Measurements from ENCODE around the gene RGS9. TPM values are rescaled to one million over a fixed set of nuclear protein-coding genes. Genes with fewer than 3 reads are reported as not detected.

Gene RGS9
- total and polyA plus RNA-seq, 10 of the 15 experiments (the other 5 are each of a cell fraction or from before 2014, with no cell fraction given) = 1.1 to 10.6 (median 5.6) TPM

- TF ChIP-seq NFIC (IDR thresholded peaks at IDR 0.05; ENCODE audit: low read depth, low read length) (0 out of 2 replicates have a peak, but pooled peaks have one; percentile 63), TCF3 (IDR thresholded peaks at IDR 0.05; ENCODE audit: borderline replicate concordance, insufficient read depth, low read depth, low read length) (peak; percentile 33; the same call in 1 of the 2 replicates), FOXM1 (IDR thresholded peaks at IDR 0.05; ENCODE audit: low read depth, low read length) (peak; percentile 36; the same call in 1 of the 2 replicates), EP300 (IDR thresholded peaks at IDR 0.05; ENCODE audit: borderline replicate concordance in 1 of 2, control insufficient read depth in 1 of 2, low read depth in 2 of 2, low read length in 2 of 2) (peak in 1 of 2 experiments; percentile 56; a peak in 1 of 4 replicates), MEF2B (IDR thresholded peaks at IDR 0.05; ENCODE audit: partially characterized antibody, poor library complexity, severe bottlenecking) (peak; percentile 94), TBL1XR1 (IDR thresholded peaks at IDR 0.05; ENCODE audit: low read depth, low read length) (no peak; the same call in 1 of the 2 replicates), ZBTB40 (IDR thresholded peaks at IDR 0.05; ENCODE audit: borderline replicate concordance) (no peak; the same call in 1 of the 2 replicates), ZNF217 (IDR thresholded peaks at IDR 0.05) (peak; percentile 39; the same call in 1 of the 2 replicates), ZNF207 (IDR thresholded peaks at IDR 0.05; ENCODE audit: borderline replicate concordance) (no peak), MLLT1 (IDR thresholded peaks at IDR 0.05) (no peak), RCOR1 (conservative IDR thresholded peaks at IDR 0.05; ENCODE audit: low read depth, low read length) (0 out of 2 replicates have a peak, but pooled peaks have one; percentile 71), STAT3 (IDR thresholded peaks at IDR 0.05; ENCODE audit: low read depth, low read length) (no peak), TCF7 (IDR thresholded peaks at IDR 0.05; ENCODE audit: borderline replicate concordance) (no peak), NFYB (IDR thresholded peaks at IDR 0.05; ENCODE audit: insufficient read depth, low read depth, low read length) (no peak), CBFB (IDR thresholded peaks at IDR 0.05; ENCODE audit: low read depth) (peak; percentile 66; the same call in 1 of the 2 replicates), E4F1 (IDR thresholded peaks at IDR 0.05; ENCODE audit: borderline replicate concordance, partially characterized antibody) (no peak), BMI1 (IDR thresholded peaks at IDR 0.05; ENCODE audit: borderline replicate concordance) (no peak), HDGF (IDR thresholded peaks at IDR 0.05) (0 out of 2 replicates have a peak, but pooled peaks have one; percentile 55), NRF1 (conservative IDR thresholded peaks at IDR 0.05; ENCODE audit: low read depth, low read length) (no peak), STAT1 (conservative IDR thresholded peaks at IDR 0.05) (no peak), SPI1 (IDR thresholded peaks at IDR 0.05; ENCODE audit: borderline replicate concordance, insufficient read depth, low read depth, low read length) (no peak), CBX5 (IDR thresholded peaks at IDR 0.05; ENCODE audit: low read depth) (0 out of 2 replicates have a peak, but pooled peaks have one; percentile 15), CREB1 (IDR thresholded peaks at IDR 0.05; ENCODE audit: low read depth) (no peak), RELA (IDR thresholded peaks at IDR 0.05; ENCODE audit: borderline replicate concordance, partially characterized antibody) (no peak)
These were observed 37.2 kb upstream of the RGS9 start (continued) for GRCh38 chr17:65099941-65100315.

Measured in GM12878 (cell line).